CD4-positive, alpha-beta T cell treated with Interleukin-4 for 1 hour (primary cell): ENCODE results near the gene ABLIM2.
A peak's percentile ranks its signal among the peaks of the same experiment; 100 is the strongest.

Experiments
- DNase-seq, 2 donors: peaks; one replicate each; pipeline ENCODE4 v3.0.0-alpha.2; 2020 to 2022

ABLIM2 gene

DNA sequence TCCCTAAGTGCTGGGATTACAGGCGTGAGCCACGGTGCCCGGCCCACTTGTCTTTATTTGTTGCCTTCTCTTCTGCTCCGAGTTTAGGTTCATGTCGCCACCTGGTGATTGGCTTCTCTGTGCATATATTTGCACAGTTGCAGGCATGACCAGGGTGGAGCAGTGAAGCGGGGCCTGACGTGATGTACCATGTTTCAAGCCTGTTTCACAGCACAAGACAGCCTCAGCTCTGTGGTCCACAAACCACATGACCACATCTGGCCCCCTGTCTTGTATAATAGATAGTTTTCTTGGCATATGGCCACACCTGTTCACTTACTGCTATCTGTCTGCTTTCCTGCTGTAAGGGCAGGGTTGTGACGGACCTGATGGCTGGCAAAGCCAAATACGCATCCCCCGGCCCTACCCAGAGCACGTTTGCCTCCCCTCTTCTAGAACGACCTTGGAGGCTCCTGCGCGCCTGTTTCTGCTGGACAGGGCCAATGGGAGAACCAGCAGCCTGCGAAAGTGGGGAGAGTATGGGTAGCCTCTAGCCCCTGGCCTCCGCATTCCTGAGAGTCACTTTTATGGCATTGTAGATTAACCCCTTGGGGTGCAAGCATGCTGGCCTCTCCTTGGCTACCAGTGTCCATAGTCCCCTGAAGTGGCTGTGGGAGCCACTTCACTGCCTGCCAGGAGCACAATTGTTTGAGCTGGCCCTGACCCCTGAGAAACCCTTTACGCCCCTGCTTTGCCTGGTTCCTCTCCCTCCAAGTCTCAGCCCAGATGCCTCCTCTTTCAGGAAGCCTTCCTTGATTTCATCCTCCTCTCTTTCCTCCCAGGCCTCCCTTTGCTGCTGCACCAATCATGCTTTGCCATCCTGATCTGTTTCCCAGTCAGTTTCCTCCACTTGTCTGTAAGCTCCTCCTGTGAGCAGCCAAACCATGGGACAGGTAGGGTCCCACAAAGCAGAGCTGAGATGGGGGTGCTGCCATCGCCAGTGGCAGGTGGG is 34.4 kb upstream of the ABLIM2 start:
- DNase-seq: peak; percentile 24 to 70

- DNase-seq: peak in 1 of 2 donors; percentile 64
These were observed 32.6 kb upstream of the ABLIM2 start for GRCh38 chr4:8191136-8191747.

DNA sequence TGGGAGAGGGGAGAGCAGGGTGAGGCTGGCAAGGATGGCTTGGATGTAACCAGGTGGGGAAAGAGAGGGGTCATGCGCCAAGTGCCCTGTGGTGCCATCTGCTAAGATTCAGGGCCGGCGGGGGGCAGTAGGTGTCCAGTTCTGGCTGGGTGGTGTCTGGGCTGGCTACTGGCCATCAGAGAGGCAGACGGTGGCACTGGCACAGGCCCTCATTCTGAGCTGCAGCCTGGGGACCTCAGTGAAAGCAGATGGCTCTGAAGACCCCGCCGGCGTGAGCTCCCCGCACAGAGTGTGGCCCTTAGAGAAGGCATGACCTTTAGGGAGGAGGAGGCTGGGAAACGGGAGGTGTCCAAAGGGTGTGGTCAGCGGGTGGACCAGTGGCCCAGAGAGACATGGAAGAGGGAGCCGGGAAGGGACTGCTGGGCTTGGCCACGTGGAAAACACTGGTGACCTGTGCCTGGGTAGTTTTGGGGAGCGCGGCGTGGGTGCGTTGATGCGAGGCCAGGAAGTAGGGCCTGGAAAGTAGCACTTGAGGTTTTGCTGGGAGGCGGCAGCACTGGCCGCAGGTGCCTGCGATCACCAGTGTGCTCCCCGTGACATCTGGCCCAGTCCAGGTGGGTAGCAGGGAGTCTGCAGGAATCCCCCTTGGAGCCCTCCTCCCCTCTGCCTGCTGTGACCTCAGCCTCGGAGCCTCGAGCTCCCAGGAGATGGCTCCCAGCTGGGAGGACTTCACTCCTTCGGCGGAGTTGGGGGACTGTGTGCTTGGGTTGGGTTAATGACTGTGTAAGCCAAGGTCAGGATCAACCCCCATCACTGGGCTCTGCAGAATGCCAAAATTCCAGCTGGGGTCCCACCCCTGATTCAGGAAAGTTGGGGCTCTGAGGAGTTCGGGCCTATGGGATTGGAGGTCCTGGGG is 31.2 kb upstream of the ABLIM2 start:
- DNase-seq: no peak

- DNase-seq: no peak
These were observed 30.3 kb upstream of the ABLIM2 start for GRCh38 chr4:8188743-8189550.

DNA sequence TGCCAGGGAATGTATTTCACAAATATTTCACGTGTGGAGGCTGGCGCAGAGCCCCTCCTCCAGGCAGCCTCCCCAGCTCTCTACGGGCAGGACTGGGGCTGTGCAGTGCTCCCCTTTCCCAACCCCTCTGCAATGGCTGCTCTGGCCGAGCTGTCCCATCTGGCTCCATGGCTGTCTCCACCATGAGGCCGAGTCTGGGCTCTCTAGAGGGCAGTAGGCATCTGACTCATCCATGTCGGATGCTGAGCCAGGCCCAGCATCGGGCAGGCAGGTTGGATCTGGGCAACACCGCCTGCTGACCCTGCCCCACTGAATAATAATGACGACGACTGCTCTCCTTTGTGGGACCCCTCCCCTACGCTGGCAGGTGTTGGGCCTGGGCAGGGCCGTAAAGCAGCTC is 29.5 kb upstream of the ABLIM2 start:
- DNase-seq: no peak

DNA sequence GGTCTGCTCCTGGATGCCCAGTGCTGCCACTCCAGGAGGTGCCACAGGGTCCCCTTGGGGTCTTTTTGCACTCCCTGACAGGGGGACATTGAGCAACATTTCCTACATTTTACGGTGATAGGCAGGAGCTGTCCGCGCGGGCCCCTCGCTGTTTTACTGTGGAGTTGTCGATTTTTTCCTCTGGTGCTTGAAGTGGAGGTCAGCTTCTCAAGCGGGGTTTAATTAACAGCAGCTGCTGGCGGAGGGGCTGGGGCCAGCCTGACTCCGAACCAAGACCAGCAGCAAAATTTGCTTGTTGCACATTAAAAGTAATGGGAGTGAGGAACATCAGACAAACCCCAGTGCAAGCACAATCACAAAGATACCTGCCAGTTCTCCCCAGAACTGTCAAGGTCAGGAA is 27.3 kb upstream of the ABLIM2 start:
- DNase-seq: no peak

DNA sequence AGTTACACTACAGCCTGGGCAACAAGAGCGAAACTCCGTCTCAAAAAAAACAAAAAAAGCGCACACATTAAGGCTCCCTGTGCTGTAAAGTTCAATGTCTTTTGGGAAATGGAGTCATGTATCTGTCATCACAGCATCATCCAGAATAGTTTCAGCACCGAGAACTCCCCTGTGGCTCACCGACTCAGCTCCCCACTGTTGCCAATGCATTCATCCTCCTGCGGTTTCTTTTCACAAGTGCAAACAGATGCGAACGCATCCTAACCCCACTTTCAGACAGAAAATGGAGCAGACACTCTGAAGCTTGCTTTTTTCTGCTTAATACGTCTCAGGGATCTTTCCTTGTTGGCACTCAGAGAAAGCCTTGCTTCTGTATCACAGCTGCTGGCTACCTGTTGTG is 26.7 kb upstream of the ABLIM2 start:
- no peak for DNase-seq

DNA sequence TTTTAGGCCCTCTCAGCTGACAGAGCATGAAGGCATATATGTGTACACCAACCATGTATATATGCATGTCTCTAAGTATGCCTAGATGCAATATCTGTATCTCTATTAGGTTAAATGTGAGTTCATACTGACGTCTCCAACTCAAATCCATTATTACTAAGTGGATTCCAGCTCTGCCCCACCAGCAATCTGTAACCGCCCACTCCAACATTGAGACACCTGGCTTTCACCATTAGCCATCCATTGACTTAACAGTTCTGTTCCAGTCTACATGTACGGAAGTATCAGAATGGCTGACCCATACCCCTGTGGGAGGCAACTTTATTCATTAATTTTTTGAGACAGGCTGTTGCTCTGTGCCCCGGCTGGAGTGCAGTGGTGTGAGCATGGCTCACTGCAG is 25.4 kb upstream of the ABLIM2 start:
- no peak for DNase-seq

- DNase-seq: no peak
These were observed 24.5 kb upstream of the ABLIM2 start for GRCh38 chr4:8182858-8183725.

GRCh38 chr4:8182294-8182693 is 23.7 kb upstream of the ABLIM2 start:
- no peak for DNase-seq

DNA sequence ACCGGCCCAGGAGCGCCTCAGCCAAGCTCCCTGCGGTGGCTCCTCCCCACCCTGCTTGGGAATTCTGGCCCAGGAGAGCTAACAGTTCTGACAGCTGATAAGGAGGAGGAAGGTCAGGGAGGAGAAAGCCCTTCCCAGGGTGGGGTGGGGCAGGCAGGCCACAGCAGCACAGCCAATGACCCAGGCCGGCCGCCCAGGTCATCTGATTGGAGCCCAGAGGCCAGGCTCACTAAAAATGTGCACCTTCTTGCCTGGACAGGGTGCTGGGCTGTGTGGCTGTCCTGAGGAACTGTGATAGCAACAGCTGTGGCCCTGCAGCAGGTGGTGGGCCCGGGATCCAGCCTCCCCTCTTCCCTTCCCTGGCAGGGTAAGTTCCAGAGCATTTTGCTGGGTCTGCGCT is 23.2 kb upstream of the ABLIM2 start:
- DNase-seq: no peak

DNA sequence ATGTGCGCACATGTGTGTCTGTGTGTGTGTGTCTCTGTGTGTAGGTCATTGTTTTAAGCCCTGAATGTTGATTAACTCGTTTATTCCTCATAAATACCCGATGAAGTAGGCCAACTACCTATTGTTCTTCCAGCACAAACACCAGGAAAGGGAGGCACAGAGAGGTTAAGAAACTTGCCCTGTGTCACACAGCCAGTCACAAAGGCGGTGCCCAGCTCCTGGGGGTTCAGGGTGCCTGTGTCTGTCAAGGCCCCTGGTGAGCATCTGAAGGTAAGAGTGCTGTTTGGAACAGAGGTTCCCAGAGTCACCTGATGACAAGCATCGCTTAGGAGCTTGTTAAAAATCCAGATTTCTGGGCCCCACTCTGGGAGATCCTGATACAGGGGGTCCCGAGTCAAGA is 22.5 kb upstream of the ABLIM2 start:
- DNase-seq: no peak

GRCh38 chr4:8180310-8181093 is 21.9 kb upstream of the ABLIM2 start:
- DNase-seq: no peak

DNA sequence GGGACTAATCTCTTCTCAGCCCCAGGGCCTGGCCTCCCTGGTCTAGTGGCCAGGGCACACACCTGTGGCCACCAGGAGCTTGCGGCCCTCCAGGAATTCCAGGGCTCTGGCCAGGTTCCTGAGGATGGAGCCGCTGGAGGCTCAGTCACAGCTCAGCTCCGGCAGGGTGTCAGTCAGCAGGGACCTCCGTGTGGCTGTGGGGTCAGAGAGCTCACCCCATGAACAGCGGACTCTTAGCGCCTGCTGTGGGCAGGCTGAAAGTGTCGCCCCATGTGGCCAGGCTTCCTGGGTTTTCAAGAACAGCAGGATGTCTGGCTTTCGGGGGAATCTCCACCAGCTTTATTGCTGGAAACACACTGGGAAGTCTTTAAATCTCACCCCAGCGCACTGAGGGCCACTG is 21.2 kb upstream of the ABLIM2 start:
- no peak for DNase-seq

DNA sequence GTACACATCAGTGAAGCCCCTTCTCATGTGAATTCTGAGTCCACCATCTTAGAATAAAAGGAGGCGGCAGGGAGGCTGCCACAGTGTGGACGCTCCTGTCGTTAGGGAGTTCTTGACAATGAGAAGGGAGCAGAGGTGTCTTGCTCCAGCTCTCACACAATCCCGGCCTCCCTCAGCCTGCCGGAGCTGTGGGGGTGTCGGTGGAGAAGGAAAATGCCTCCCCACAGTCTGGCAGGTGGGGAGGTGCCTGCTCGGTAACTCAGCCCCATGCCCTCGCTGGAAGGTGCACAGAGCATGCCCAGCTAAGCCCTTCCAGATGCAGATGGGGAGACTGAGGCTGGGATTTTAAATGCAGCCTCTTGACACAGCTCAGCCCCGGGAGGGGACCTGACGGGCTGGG is 20.5 kb upstream of the ABLIM2 start:
- DNase-seq: no peak

GRCh38 chr4:8177956-8178355 is 19.3 kb upstream of the ABLIM2 start:
- DNase-seq: no peak

DNA sequence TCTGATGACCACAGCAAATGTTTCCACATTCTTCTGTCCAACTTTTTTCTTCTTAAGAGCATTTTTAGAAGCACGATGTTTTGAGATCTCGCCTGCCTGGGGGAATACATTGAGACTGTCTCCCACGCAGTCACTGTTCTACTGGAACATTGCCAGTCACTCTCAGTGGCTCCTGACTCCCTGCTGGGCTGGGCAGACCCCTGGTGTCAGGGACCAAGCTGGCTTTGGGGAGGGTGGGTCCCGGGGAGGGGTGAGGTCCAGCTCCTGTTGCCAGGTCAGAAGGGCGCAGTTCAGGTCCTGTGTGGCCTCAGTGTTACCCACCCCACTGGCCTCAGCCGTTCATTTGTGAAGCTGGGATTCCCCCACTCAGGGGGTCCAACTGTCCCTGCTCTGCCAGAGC is 18.9 kb upstream of the ABLIM2 start:
- no peak for DNase-seq

DNA sequence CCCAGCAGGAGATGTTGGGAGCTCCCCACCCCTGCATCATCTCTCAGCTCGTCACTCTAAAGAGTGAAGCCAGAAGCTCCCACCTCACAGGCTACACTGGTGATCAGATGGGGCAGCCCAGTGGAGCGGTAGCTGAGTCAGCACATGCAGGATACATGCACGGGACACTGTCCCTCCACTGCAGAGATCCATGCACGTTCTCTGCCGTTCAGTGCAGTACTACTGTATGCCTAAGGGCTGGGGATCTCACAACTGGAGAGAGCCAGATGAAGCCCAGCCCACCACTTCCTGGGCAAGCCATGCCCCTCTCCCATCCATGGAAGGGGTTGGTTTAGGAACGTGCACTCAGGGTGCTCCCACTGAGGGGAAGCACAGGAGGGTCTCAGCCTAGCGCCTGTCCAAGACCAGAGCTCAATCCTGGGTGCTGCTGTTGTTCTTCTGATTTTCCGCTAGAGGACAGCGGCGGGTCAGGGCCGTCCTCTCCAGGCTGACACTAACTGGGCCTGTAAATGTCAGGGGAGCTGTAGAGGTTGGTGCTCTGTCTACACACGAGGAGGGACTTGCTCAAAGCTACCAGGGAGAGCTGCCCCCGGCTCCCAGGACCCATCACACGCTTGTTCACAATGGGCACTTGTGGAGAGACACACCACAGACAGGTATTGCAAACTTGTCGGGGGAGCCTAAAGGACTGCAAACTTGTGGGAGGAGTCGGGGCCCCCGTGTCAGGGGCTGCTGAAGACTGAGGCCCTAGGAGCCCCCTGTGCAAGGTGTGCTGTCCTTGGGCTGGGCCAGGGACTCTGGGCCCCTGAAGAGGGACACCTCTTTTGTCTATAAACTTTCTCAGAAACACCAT is 18.2 kb upstream of the ABLIM2 start:
- peak; percentile 40 to 57 for DNase-seq

GRCh38 chr4:8175686-8176085 is 17.1 kb upstream of the ABLIM2 start:
- DNase-seq: no peak

DNA sequence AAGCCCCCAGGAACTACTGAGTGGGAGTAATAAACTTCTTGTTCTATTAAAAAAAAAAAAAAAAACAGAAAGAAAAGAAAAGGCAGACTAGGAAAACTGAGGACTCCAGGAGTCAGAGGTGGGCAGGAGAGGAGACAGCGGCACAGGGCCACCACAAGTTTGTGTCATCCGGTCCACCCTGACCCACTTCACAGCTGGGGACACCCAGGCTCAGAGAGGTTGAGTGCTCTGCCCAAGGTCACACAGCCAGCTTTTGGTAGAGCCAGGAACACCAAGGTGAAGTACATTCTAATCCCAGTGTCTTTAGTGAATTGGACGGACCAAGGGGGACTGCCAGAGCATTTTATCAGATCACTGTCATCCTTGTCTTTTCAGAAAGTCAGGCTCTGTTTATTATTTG is 16.4 kb upstream of the ABLIM2 start:
- no peak for DNase-seq
